HepG2 (cell line): ENCODE data around the gene STXBP2. TPM values are rescaled to one million over a fixed set of nuclear protein-coding genes. Genes with fewer than 3 reads are reported as not detected.
A peak's percentile ranks its signal among the peaks of the same experiment; 100 is the strongest.

Experiments used
- ATAC-seq: fragments of 200-7000 bp; cut with Tn5 transposase; 3 replicates; pipeline ENCODE4 v1.9.1; 2020; ENCODE audit warnings: mild to moderate bottlenecking, moderate library complexity
- BruUV-seq: library from RNA; stranded (reverse); fragments of 400-500 nt; replicated peaks from 2 replicates; lab custom pipeline; 2021; lab: Mats Ljungman, UMichigan
- CTCF ChIA-PET: fragments of 300-600 bp; formaldehyde crosslinking; extraction: SDS; loops from one replicate; lab custom pipeline; 2021; ENCODE audit warnings: low total read pairs, inconsistent platforms, low intra/inter-chr PET ratio; lab: Yijun Ruan, JAX
- POLR2A ChIA-PET: fragments of 350-600 bp; sonication (Branson Sonifier 250); formaldehyde crosslinking; loops from one replicate; lab custom pipeline; 2020; ENCODE audit warnings: antibody characterized with exemption, inconsistent platforms; lab: Yijun Ruan, JAX
- DNase-seq: peaks from one replicate; pipeline ENCODE4 v3.0.0-alpha.2; 2015; ENCODE audit warnings: low spot score
- FAIRE-seq: peaks from 3 replicates; lab custom pipeline; 2011; peaks lifted over from hg19 to GRCh38; lab: Jason Lieb, UNC
- H2AFZ ChIP-seq: one replicate; pipeline ENCODE4 v1.6.1; 2011; ENCODE audit warnings: low read length, inconsistent platforms
- H3K27ac ChIP-seq: fragments of 300-600 bp; 3 replicates; pipeline ENCODE4 v1.8.0; 2011; ENCODE audit warnings: mixed run types, mild to moderate bottlenecking, mixed read lengths, low read length, inconsistent platforms; ENCODE audit not compliant: insufficient read depth; ENCODE audit errors: extremely low read length
- H3K27me3 ChIP-seq, 2 experiments: fragments of 200-600 bp in 1 of 2; 2 replicates in 1 of 2; 3 replicates in 1 of 2; pipeline versions ENCODE4 v1.6.0 to v1.8.0; 2011; ENCODE audit warnings: low read length in 2 of 2, mild to moderate bottlenecking in 2 of 2, moderate library complexity in 2 of 2, inconsistent platforms in 1 of 2; ENCODE audit not compliant: insufficient read depth in 2 of 2, control insufficient read depth in 1 of 2
- H3K36me3 ChIP-seq, 2 experiments: fragments of 200-600 bp in 1 of 2; replicated peaks in 1 of 2; 2 replicates in 1 of 2; 3 replicates in 1 of 2; pipeline versions ENCODE4 v1.5.1 to v1.8.0; 2011; ENCODE audit warnings: low read length in 2 of 2, inconsistent platforms in 1 of 2; ENCODE audit not compliant: insufficient read depth in 2 of 2, control insufficient read depth in 1 of 2
- H3K4me1 ChIP-seq: 2 replicates; pipeline ENCODE4 v1.5.1; 2012; ENCODE audit warnings: low read length, inconsistent platforms; ENCODE audit not compliant: insufficient read depth
- H3K4me2 ChIP-seq: 2 replicates; pipeline ENCODE4 v1.6.0; 2011; ENCODE audit warnings: low read depth, low read length, inconsistent platforms
- H3K4me3 ChIP-seq, 3 experiments: fragments of 200-600 bp in 1 of 3; sonication (generic), shearing (Covaris generic) in 1 of 3; replicated peaks in 1 of 3; 2 replicates each; pipeline ENCODE4 v1.5.1; 2011 to 2016; ENCODE audit warnings: low read length in 3 of 3, inconsistent platforms in 2 of 3, low read depth in 2 of 3, mild to moderate bottlenecking in 2 of 3, control low read depth in 1 of 3, mixed read lengths in 1 of 3; ENCODE audit not compliant: insufficient read depth in 1 of 3
- H3K79me2 ChIP-seq: one replicate; pipeline ENCODE4 v1.6.1; 2011; ENCODE audit warnings: low read length, inconsistent platforms; ENCODE audit not compliant: insufficient read depth
- H3K9ac ChIP-seq: 2 replicates; pipeline ENCODE4 v1.6.0; 2011; ENCODE audit warnings: mild to moderate bottlenecking, low read depth, low read length, inconsistent platforms; ENCODE audit not compliant: insufficient read depth
- H3K9me3 ChIP-seq: 2 replicates; pipeline ENCODE4 v1.5.1; 2012; ENCODE audit warnings: mild to moderate bottlenecking, low read length
- H4K20me1 ChIP-seq: 2 replicates; pipeline ENCODE4 v1.6.0; 2011; ENCODE audit warnings: inconsistent platforms, mild to moderate bottlenecking, low read length, moderate library complexity; ENCODE audit not compliant: insufficient read depth
- GZF1 ChIP-seq: sonication (generic); formaldehyde crosslinking; IDR thresholded peaks from 2 replicates; pipeline ENCODE4 v1.5.1; 2020; ENCODE audit warnings: mild to moderate bottlenecking, missing genetic modification reagents
- HNF4G ChIP-seq, 2 experiments: sonication (generic) in 1 of 2; formaldehyde crosslinking in 1 of 2; IDR thresholded peaks; 2 replicates each; pipeline versions ENCODE4 v1.4.0 to v1.6.1; 2011 to 2020; ENCODE audit warnings: borderline replicate concordance in 2 of 2, low read depth in 2 of 2, mild to moderate bottlenecking in 2 of 2, low read length in 1 of 2, missing genetic modification reagents in 1 of 2, moderate library complexity in 1 of 2
- IRF2 ChIP-seq: IDR thresholded peaks from 2 replicates; pipeline ENCODE4 v1.6.1; 2018; ENCODE audit warnings: missing genetic modification reagents, missing compliant biosample characterization
- REXO4 ChIP-seq: sonication (generic); formaldehyde crosslinking; IDR thresholded peaks from 2 replicates; pipeline ENCODE4 v1.8.0; 2022; ENCODE audit warnings: missing genetic modification reagents, mild to moderate bottlenecking, borderline replicate concordance
- SMAD1 ChIP-seq: sonication (generic); formaldehyde crosslinking; IDR thresholded peaks from 2 replicates; pipeline ENCODE4 v1.4.0; 2020; ENCODE audit warnings: missing genetic modification reagents, low read depth, mild to moderate bottlenecking, borderline replicate concordance
- TAF15 ChIP-seq: fragments of 200-400 bp; formaldehyde crosslinking; IDR thresholded peaks from one replicate; pipeline ENCODE4 v1.6.1; 2018; ENCODE audit warnings: mild to moderate bottlenecking, low read depth, low read length; ENCODE audit not compliant: poor library complexity, severe bottlenecking
- ZBTB34 ChIP-seq: sonication (generic); formaldehyde crosslinking; IDR thresholded peaks from 2 replicates; pipeline ENCODE4 v1.8.0; 2022; ENCODE audit warnings: mild to moderate bottlenecking, missing genetic modification reagents
- ZBTB4 ChIP-seq: sonication (generic); formaldehyde crosslinking; IDR thresholded peaks from 2 replicates; pipeline ENCODE4 v1.4.0; 2020; ENCODE audit warnings: missing genetic modification reagents, mild to moderate bottlenecking, borderline replicate concordance
- ZNF441 ChIP-seq: sonication (generic); formaldehyde crosslinking; IDR thresholded peaks from 2 replicates; pipeline ENCODE4 v1.7.0; 2021; ENCODE audit warnings: missing genetic modification reagents, borderline replicate concordance
- ZNF451 ChIP-seq: sonication (generic); formaldehyde crosslinking; IDR thresholded peaks from 2 replicates; pipeline ENCODE4 v1.5.0; 2020; ENCODE audit warnings: mild to moderate bottlenecking, missing genetic modification reagents
- ZNF749 ChIP-seq: sonication (generic); formaldehyde crosslinking; IDR thresholded peaks from 2 replicates; pipeline ENCODE4 v1.8.0; 2022; ENCODE audit warnings: mild to moderate bottlenecking, missing genetic modification reagents, moderate library complexity, borderline replicate concordance
- WGBS: methylation state at CpG from one replicate; pipeline ENCODE4 v1.1.6; 2017; ENCODE audit warnings: low lambda C conversion rate; 5-methylcytosine and 5-hydroxymethylcytosine counted together
- in situ Hi-C: cut with HindIII; loops from 2 replicates; pipeline ENCODE4 v1.10.0; 2017; ENCODE audit warnings: low pct_unique_long_range_greater_than_20kb; ENCODE audit not compliant: extremely low pct_ligation_motif_present
- intact Hi-C: fragments of 100-400 bp; cut with micrococcal nuclease; formaldehyde crosslinking; loops from one replicate; pipeline ENCODE4 v1.10.0; 2022; ENCODE audit not compliant: unreplicated experiment
- polyA plus RNA-seq, 8 experiments: library from polyadenylated mRNA; depleted of rRNA in 3 of 8; stranded (reverse) in 7 of 8; unstranded in 1 of 8; fragments of >200 nt; fragmentation: Illumina TruSeq in 4 of 8; extraction: Trizol in 4 of 8; gene quantifications; 2 replicates each; pipeline versions ENCODE4 v1.2.1 to v1.2.3, GENCODE V29; 2011 to 2016; ENCODE audit warnings: low read depth in 4 of 8, missing spikeins in 1 of 8, mixed read lengths in 1 of 8; ENCODE audit not compliant: insufficient read depth in 1 of 8
- total RNA-seq, 5 experiments: library from RNA; depleted of rRNA; stranded (reverse); fragments of >200 nt; fragmentation: Illumina TruSeq; extraction: Trizol; gene quantifications; 2 replicates each; pipeline ENCODE4 v1.2.3, GENCODE V29; 2016; ENCODE audit warnings: low read depth in 1 of 5
- TF ChIP-seq, protein P1 (sequence below): sonication (generic); formaldehyde crosslinking; IDR thresholded peaks from 2 replicates; pipeline ENCODE4 v1.9.0; 2021; ENCODE audit warnings: missing genetic modification reagents, borderline replicate concordance
- TF ChIP-seq, protein P2 (sequence below): IDR thresholded peaks from 2 replicates; pipeline ENCODE4 v1.6.1; 2018; ENCODE audit warnings: missing genetic modification reagents, mild to moderate bottlenecking, missing compliant biosample characterization

Gene STXBP2
- total and polyA plus RNA-seq, 2 of the 13 experiments (the other 11 are each of a cell fraction or from before 2014, with no cell fraction given), result 22.8 to 40.1 TPM

GRCh38 chr19:7628589-7629311 lies 8.2 kb upstream of the STXBP2 start:
- in situ Hi-C loops, result no loop called here
- ChIA-PET POLR2A (interaction anchor here (1.1 to 2.2 kb wide), 4 partner anchors 24 to 559 kb away, joined by 3 to 15 read pairs (median 4); partner anchors contain the start of genes CAMSAP3 and ZNF557), CTCF (no interaction called here)
- intact Hi-C loops, result no loop called here
- H3K9me3 ChIP-seq, result no peaks in the 10 kb centered on the region
- H3K79me2 ChIP-seq, result peaks cover 38% of the 10 kb centered on the region
- H3K9ac ChIP-seq, result peak overlapping the region; percentile 92
- DNase-seq, result no peak
- H3K27me3 ChIP-seq, result no peaks in the 10 kb centered on the region; a peak in 1 of 5 replicates
- H3K36me3 ChIP-seq, result peaks cover 9 to 31% of the 10 kb centered on the region in 2 experiments
- no peak for FAIRE-seq
- peak; percentile 55 for ATAC-seq
- 3% methylated on average over 14 of the region's 15 CpGs for WGBS
- H3K27ac ChIP-seq, result peak overlapping the region; percentile 71
- H3K4me2 ChIP-seq, result peak overlapping the region; percentile 82
- TSS peak; percentile 84 for BruUV-seq
- peak overlapping the region; percentile 94 to 98 (median 94) for H3K4me3 ChIP-seq
- H3K4me1 ChIP-seq, result peaks cover 22% of the 10 kb centered on the region
- no peaks in the 10 kb centered on the region for H4K20me1 ChIP-seq
- no peak overlapping the region for H2AFZ ChIP-seq
- 0 out of 2 replicates have a peak, but pooled peaks have one; percentile 55 for TF ChIP-seq ZBTB4 (CRISPR knock-in tag)
- no peak for TF ChIP-seq ZNF441
- TF ChIP-seq, protein P1, sequence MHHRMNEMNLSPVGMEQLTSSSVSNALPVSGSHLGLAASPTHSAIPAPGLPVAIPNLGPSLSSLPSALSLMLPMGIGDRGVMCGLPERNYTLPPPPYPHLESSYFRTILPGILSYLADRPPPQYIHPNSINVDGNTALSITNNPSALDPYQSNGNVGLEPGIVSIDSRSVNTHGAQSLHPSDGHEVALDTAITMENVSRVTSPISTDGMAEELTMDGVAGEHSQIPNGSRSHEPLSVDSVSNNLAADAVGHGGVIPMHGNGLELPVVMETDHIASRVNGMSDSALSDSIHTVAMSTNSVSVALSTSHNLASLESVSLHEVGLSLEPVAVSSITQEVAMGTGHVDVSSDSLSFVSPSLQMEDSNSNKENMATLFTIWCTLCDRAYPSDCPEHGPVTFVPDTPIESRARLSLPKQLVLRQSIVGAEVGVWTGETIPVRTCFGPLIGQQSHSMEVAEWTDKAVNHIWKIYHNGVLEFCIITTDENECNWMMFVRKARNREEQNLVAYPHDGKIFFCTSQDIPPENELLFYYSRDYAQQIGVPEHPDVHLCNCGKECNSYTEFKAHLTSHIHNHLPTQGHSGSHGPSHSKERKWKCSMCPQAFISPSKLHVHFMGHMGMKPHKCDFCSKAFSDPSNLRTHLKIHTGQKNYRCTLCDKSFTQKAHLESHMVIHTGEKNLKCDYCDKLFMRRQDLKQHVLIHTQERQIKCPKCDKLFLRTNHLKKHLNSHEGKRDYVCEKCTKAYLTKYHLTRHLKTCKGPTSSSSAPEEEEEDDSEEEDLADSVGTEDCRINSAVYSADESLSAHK (CRISPR knock-in tag), result no peak
- TF ChIP-seq ZNF749 (CRISPR knock-in tag), result 0 out of 2 replicates have a peak, but pooled peaks have one; percentile 32
- 0 out of 2 replicates have a peak, but pooled peaks have one; percentile 12 for TF ChIP-seq ZBTB34
- no peak for TF ChIP-seq HNF4G (IDR thresholded peaks at IDR 0.05; ENCODE audit: borderline replicate concordance, low read depth, low read length)
- 0 out of 2 replicates have a peak, but pooled peaks have one; percentile 50 for TF ChIP-seq HNF4G (CRISPR knock-in tag; IDR thresholded peaks at IDR 0.05; ENCODE audit: borderline replicate concordance, low read depth)
- TF ChIP-seq TAF15, result no peak
- TF ChIP-seq GZF1 (CRISPR knock-in tag), result no peak
- TF ChIP-seq, protein P2, sequence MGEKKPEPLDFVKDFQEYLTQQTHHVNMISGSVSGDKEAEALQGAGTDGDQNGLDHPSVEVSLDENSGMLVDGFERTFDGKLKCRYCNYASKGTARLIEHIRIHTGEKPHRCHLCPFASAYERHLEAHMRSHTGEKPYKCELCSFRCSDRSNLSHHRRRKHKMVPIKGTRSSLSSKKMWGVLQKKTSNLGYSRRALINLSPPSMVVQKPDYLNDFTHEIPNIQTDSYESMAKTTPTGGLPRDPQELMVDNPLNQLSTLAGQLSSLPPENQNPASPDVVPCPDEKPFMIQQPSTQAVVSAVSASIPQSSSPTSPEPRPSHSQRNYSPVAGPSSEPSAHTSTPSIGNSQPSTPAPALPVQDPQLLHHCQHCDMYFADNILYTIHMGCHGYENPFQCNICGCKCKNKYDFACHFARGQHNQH (CRISPR knock-in tag), result no peak
- TF ChIP-seq SMAD1 (CRISPR knock-in tag), result no peak
- 0 out of 2 replicates have a peak, but pooled peaks have one; percentile 10 for TF ChIP-seq ZNF451 (CRISPR knock-in tag)
- no peak for TF ChIP-seq REXO4 (CRISPR knock-in tag)
- TF ChIP-seq IRF2 (CRISPR knock-in tag), result 0 out of 2 replicates have a peak, but pooled peaks have one; percentile 4
